B cell (primary cell): ENCODE data around the gene FKBP10.

Experiments used
- EZH2 ChIP-seq: IDR thresholded peaks from 2 replicates; pipeline ENCODE4 v1.6.1; 2012; ENCODE audit warnings: borderline replicate concordance, low read depth, mild to moderate bottlenecking, moderate library complexity, low read length; ENCODE audit not compliant: insufficient read depth, poor library complexity, severe bottlenecking
- TF ChIP-seq, protein P1 (sequence below): fragments of 200-600 bp; IDR thresholded peaks from one replicate; pipeline ENCODE4 v1.8.0; 2022; ENCODE audit warnings: antibody characterized with exemption, mild to moderate bottlenecking

DNA sequence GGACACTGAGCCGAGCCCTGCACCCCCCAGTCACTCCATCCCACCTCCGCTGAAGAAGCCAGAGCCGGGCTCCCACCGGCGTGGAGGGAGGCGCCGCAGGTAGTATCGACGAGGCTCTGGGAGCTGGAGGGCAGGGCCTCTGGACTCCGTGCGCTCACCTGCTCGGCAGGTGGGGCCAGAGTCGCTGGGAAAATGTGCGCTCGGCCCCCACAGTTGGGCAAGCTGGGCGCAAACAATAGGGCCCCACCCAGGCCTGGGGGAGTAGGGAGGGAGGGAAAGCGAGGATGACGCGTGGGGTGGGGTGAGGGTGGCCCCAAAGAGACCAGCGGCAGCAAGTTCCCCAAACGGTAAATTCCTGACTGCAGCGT is 27.0 kb upstream of the FKBP10 start:
- TF ChIP-seq, protein P1, sequence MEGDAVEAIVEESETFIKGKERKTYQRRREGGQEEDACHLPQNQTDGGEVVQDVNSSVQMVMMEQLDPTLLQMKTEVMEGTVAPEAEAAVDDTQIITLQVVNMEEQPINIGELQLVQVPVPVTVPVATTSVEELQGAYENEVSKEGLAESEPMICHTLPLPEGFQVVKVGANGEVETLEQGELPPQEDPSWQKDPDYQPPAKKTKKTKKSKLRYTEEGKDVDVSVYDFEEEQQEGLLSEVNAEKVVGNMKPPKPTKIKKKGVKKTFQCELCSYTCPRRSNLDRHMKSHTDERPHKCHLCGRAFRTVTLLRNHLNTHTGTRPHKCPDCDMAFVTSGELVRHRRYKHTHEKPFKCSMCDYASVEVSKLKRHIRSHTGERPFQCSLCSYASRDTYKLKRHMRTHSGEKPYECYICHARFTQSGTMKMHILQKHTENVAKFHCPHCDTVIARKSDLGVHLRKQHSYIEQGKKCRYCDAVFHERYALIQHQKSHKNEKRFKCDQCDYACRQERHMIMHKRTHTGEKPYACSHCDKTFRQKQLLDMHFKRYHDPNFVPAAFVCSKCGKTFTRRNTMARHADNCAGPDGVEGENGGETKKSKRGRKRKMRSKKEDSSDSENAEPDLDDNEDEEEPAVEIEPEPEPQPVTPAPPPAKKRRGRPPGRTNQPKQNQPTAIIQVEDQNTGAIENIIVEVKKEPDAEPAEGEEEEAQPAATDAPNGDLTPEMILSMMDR: no peak
- TF ChIP-seq EZH2: no peak
